Inflammatory macrophage treated with lipopolysaccharide for 4 hours (primary cell): ENCODE measurements around the gene AGAP1.
"Not testable (repeated sequence)": the region's sequence is repeated elsewhere in the genome, so short reads cannot be mapped to it uniquely, and the experiment has no call there.

Experiments used
- DNase-seq: peaks from one replicate; pipeline ENCODE4 v3.0.0-alpha.2; 2020

Gene AGAP1

GRCh38 chr2:236061497-236061896 lies 567.7 kb downstream of the AGAP1 start:
- no peak for DNase-seq

GRCh38 chr2:236061899-236062298 lies 568.1 kb downstream of the AGAP1 start:
- no peak for DNase-seq

GRCh38 chr2:236062806-236063205 lies 569.0 kb downstream of the AGAP1 start:
- DNase-seq, result not testable (repeated sequence)

DNA sequence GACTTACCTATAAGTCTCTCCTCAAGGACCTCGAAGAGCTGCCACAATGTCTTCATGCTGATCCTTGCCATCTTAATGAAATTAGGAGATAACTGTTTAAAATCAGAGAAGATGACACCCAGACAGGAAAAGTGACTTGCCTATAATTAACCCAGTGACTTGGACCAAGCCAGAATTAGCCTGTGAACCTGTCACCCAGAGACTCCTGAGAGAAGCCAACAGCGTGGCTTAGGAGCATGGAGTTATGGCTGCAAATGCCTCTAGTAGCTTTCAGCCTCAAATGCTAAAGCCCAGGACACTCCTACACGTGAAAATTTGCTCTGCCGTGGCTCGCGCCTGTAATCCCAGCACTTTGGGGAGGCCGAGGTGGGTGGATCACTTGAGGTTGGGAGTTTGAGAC lies 570.2 kb downstream of the AGAP1 start:
- no peak for DNase-seq

GRCh38 chr2:236065314-236066160 lies 571.7 kb downstream of the AGAP1 start:
- DNase-seq, result no peak

GRCh38 chr2:236070236-236070635 lies 576.4 kb downstream of the AGAP1 start:
- no peak for DNase-seq

DNA sequence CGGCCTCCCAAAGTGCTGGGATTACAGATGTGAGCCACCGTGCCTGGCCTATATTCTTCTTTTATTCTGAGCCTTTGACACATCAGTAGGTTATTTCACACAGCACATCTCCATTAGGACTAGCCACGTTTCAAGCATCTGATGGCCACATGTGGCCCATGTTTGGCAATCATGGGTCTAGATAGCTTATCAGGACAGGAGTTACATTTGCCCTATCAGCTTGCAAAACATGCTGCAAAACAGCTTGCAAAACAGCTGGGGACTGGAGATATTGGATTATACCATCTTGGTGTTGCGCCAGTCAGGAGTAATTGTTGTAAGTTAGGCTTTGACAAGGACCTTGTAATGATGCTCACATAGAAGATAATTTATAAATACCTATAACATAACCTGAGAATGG lies 579.4 kb downstream of the AGAP1 start:
- no peak for DNase-seq

- DNase-seq, result no peak
Observed at GRCh38 chr2:236073867-236074655, 580.2 kb downstream of the AGAP1 start.

- no peak for DNase-seq
Observed at GRCh38 chr2:236075802-236076201, 582.0 kb downstream of the AGAP1 start.

DNA sequence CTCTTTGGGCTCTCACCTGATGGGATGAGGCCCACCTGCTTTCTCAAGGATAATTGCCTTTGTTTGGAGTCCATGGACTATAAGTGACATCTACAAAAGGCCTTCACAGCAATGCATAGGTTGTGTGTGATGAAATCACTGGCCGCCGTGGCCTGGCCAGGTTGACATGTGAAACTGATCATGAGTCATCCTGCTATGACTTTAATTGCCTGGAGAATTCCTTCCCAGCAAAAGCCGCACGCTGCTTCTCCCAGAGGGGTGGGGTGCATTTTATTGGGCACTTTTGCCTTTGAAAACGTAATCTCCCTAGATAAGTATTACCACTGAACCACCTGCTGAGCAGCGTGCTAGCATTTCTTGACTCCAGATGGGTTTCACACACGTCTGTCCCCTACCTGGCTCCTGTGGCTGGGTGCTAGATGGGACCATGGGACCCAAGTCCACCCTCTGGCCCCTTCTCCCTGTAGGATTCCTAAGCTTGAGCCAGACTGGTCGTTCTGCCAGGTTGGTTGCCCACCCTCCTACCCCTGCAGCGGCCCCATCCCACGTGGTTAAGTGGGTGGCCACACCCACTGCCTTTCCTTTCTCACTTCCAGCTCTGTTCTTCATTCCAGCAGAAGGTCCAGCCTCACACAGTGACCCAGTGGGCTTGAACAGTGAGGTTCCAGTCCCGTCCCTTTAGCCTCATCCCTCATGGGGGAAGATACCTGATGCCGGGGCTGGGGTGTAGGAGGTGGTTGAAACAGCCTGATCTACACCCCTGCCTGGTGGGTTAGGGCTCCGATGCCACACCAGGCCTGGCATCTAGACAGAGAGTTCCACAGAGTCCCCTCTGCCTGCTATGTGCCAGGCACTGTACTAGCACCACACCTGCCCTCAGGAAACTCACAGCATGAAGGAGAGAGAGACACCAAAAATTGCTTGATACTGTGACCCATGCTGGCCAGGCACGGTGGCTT lies 584.7 kb downstream of the AGAP1 start:
- DNase-seq, result no peak

GRCh38 chr2:236080412-236080811 lies 586.6 kb downstream of the AGAP1 start:
- no peak for DNase-seq

- no peak for DNase-seq
Observed at GRCh38 chr2:236081171-236081570, 587.3 kb downstream of the AGAP1 start.

DNA sequence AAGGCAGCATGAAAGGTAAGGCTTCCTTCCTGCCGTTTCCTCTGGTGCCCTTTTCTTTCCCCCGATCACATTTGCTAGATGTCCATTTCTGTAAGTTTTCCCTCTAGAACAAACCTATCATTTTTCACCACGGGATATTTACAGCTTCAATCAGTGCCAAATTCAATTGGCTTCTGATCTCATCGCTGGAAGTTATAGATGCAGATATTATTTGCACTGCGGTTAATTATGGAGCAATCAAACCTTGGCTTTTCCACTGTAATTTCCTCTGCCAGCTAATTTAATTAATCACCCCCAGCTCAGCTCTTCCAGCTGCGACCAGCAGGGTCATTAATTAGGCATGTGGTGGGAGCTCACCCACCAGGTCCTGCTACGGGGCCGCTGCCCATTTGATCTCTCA lies 588.2 kb downstream of the AGAP1 start:
- DNase-seq, result no peak

GRCh38 chr2:236083934-236084333 lies 590.1 kb downstream of the AGAP1 start:
- DNase-seq, result no peak

DNA sequence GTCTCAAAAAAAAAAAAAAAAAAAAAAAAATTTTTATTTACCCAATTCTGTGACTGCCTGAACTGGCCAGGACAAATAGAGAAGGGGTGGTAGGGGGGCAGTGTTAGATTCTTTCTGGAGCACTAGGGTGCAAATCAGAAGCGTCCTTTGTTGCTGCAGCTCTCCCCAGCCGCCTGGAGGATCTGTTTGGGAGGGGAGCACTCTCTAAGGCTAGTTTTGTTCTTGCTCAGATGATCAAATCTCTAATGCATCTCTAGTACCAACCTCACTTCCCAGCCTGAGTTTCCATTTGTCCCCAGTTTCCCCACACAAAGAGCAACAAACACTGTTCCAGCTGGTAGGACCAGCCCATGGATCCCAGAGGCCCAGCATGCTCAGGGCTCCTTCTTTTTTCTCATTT lies 591.4 kb downstream of the AGAP1 start:
- no peak for DNase-seq

DNA sequence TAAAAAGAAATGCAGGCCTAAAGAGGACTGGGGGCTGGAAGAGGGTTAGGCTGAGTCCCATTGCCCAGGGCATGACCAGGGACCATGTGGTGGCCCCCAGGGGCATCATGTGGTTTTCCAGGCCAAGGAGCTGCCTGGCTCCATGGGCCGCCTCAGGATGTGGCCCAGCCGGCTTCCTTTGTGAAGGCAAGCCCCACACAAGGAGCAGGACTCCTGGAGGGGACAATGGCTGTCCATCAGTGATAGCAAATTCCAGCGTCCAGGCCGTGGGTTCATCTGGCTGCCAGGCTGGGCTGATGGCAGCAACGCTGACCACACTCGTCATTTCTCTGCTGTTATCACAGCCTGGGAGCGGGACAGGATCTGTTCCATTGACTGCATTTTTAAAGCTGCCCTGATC lies 591.8 kb downstream of the AGAP1 start:
- no peak for DNase-seq

DNA sequence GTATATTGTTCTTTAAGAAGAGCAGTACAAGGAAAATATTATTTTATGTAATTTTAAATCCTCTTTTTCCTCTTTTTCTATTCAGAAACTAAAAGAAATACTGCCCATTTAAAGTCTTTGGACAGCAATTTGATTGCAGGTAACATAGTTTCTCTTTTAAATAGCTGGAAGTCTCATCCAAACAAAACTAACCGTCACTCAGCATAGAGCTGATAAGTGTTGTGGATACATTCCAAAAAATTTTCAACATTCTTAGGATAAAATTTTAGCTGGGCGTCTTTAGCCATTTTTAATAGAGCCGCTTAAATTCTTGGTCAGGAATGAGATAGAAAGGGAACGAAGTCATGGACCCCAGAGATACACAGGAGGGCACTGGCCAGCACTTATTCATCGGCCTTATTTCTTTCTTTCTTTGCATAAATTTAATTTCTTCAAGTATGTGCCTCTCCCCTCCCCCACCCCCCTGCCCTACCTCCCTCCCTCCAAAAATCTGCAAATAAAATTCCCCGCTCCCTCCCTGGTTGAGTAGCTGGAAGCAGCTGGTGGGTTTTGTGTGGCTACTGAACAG lies 592.6 kb downstream of the AGAP1 start:
- DNase-seq, result no peak

DNA sequence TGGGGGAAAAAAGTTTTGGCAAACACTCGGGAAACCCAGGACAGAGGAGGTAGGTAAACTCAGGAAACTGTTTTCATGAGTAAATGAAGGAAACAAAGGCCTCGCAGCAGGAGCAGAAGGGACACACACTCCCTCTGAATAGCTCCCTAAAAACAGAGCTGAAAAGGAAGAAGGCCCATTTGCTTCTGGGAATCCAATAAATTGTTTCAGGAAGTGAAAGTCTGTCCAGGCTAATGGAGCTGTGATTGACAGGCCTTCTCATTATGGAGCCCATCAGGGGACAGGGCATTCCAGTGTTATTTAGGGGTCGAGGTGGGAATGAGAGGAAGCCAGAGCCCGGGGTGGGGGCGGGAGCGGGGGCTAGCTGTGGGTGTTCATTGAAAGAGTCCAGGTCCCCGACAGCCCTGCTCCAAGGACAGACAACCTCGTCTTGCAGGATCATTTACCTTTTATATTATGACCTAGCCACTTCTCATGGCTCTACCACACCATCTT lies 593.2 kb downstream of the AGAP1 start:
- no peak for DNase-seq

GRCh38 chr2:236088368-236089057 lies 594.7 kb downstream of the AGAP1 start:
- DNase-seq, result no peak

DNA sequence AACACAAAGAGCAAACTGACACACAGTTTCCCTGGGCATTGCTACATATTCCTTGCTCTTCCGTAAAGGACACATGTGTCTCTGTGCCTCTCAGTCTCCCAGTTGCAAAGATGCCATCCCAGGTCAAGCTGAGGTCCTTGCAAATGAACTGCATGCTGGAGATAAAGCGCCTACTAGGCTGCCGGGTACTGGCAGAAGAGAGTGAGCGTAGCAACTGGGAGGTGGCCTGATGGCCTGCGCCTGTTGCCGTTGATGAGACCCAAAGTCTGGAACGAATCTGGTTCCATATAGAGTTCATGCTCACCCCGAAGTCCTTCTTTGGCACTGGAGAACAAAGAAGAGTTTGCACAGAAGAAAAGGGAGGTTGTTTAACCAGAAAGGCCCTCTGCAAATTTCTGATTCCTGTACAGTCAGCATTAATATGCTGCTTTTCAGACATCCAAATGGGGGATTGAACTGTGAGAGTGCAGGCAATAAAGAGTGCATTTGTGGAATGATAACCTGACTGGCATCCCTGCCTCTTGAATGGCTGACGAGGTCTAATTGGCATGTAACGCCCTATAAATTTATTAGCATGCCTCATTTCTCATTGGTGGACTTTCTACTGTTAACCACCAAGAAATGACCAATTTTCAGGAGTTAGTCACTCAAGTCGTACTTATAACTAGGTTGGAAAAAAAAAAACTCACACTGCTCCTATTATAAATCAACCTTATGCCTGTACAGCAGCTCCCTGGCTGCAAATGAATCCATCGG lies 595.6 kb downstream of the AGAP1 start:
- DNase-seq, result no peak

DNA sequence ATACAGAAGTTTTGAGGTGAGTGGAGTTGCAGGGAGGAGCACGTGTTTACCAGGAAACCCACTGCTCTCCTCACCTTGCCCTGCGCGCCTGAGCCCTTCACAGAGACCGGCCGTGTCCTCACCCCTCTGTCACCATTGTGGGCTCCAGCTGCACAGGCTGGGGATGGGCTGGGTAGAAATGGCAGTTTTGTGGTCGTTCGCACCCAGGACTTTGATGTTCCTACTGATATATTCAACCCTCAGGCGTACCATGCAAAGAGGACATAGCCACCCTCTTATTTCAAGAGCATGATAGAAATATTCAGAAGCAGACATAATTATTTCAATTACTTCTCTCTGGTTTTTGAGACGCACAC lies 596.2 kb downstream of the AGAP1 start:
- DNase-seq, result no peak
